CD4-positive, alpha-beta T cell (primary cell): Measurements from ENCODE around the gene MSI2. TPM values are rescaled to one million over a fixed set of nuclear protein-coding genes. Genes with fewer than 3 reads are reported as not detected.

Source experiments
- ATAC-seq: fragments of 200-7000 bp; cut with Tn5 transposase; one replicate; pipeline ENCODE4 v1.10.0; 2022; ENCODE audit warnings: mild to moderate bottlenecking; ENCODE audit not compliant: poor library complexity
- CTCF ChIA-PET: fragments of 350-600 bp; sonication (Branson Sonifier 250); formaldehyde crosslinking; loops from one replicate; lab custom pipeline; 2021; ENCODE audit warnings: antibody characterized with exemption, inconsistent platforms; lab: Charles Lee
- POLR2A ChIA-PET: fragments of 350-600 bp; sonication (Branson Sonifier 250); formaldehyde crosslinking; loops from one replicate; lab custom pipeline; 2021; ENCODE audit warnings: antibody characterized with exemption, inconsistent platforms; lab: Charles Lee
- DNase-seq, 14 experiments: peaks; one replicate each; pipeline ENCODE4 v3.0.0-alpha.2; 2013 to 2020; ENCODE audit warnings: mixed read lengths in 2 of 14
- H3K27ac ChIP-seq, 2 donors: one replicate each; pipeline versions ENCODE4 v1.5.1 to v1.7.0; 2013; ENCODE audit warnings: low read length in 2 of 2, low read depth in 1 of 2, mild to moderate bottlenecking in 1 of 2
- H3K27me3 ChIP-seq, 2 experiments: 1 replicate in 1 of 2; 2 replicates in 1 of 2; pipeline versions ENCODE4 v1.6.1 to v1.7.0; 2013; ENCODE audit warnings: low read length in 2 of 2, control low read depth in 1 of 2, mild to moderate bottlenecking in 1 of 2, moderate library complexity in 1 of 2; ENCODE audit not compliant: insufficient read depth in 2 of 2, control insufficient read depth in 1 of 2
- H3K36me3 ChIP-seq: one replicate; pipeline ENCODE4 v1.6.1; 2013; ENCODE audit warnings: low read length, control low read depth; ENCODE audit not compliant: insufficient read depth
- H3K4me1 ChIP-seq: one replicate; pipeline ENCODE4 v1.6.1; 2013; ENCODE audit warnings: low read length, control low read depth; ENCODE audit not compliant: insufficient read depth
- H3K4me3 ChIP-seq: one replicate; pipeline ENCODE4 v1.5.1; 2013; ENCODE audit warnings: mild to moderate bottlenecking, low read length, moderate library complexity
- H3K9me3 ChIP-seq, 2 experiments: 1 replicate in 1 of 2; 2 replicates in 1 of 2; pipeline versions ENCODE4 v1.6.1 to v1.7.0; 2013; ENCODE audit warnings: low read length in 2 of 2, mild to moderate bottlenecking in 2 of 2, control low read depth in 1 of 2, moderate library complexity in 1 of 2; ENCODE audit not compliant: control insufficient read depth in 1 of 2, insufficient read depth in 1 of 2
- H3K27ac Mint-ChIP-seq: one replicate; pipeline ENCODE4 v1.8.0; 2020; ENCODE audit warnings: mixed read lengths
- H3K27me3 Mint-ChIP-seq: one replicate; pipeline ENCODE4 v1.8.0; 2021; ENCODE audit warnings: mixed read lengths
- H3K36me3 Mint-ChIP-seq: one replicate; pipeline ENCODE4 v1.8.0; 2021; ENCODE audit warnings: low read depth, mixed read lengths
- H3K4me1 Mint-ChIP-seq: one replicate; pipeline ENCODE4 v1.8.0; 2021; ENCODE audit warnings: low read depth, mixed read lengths
- H3K4me3 Mint-ChIP-seq: one replicate; pipeline ENCODE4 v1.8.0; 2020; ENCODE audit warnings: mild to moderate bottlenecking, mixed read lengths
- H3K9me3 Mint-ChIP-seq: one replicate; pipeline ENCODE4 v1.8.0; 2020; ENCODE audit warnings: mixed read lengths
- intact Hi-C, 2 experiments: fragments of 100-400 bp; cut with DNase I in 1 of 2; cut with micrococcal nuclease in 1 of 2; formaldehyde crosslinking; loops; one replicate each; pipeline versions ENCODE4 v1.15.1 to v1.9.0; 2023 to 2025; cut with DNase I, micrococcal nuclease
- total RNA-seq, 174 experiments: library from RNA in 2 of 174; stranded (reverse) in 2 of 174; gene quantifications; one replicate each; pipeline ENCODE4 v1.2.3 and lab custom pipeline; 2021 to 2026
- TF ChIP-seq, protein P1 (sequence below): fragments of 200-600 bp; IDR thresholded peaks from one replicate; pipeline ENCODE4 v1.8.0; 2022; ENCODE audit warnings: antibody characterized with exemption, mild to moderate bottlenecking

The MSI2 gene
- total RNA-seq, 2 experiments from 2014 or later, result 129 to 132 TPM

DNA sequence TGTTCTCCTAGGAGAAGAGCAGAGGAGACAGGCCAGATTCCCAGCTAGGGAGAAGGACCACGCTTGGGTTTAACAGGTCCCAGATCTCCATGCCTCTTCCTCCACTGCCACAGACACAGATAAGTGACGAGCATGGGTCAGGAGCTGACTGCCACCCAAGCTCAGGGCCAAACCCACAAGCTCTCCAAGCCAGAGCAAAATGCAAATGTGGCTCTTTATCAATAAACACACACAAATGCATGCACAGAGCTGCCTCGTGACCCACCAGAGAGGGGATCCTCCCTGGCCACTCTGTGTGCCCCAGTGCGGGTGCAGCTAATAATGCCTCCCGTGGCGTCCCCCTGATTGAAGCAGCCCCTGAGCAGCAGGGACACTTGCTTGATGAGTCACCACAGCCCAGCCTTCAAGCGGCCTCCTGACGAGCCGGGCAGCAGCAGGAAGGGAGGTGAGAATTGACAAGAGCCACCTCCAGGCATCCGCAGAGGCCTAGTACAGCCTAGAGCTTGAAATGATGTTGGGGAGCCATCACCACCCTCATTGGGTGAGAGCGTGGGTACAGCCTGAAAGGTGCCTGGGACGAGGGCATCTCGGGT, 344.9 kb downstream of the MSI2 start:
- TF ChIP-seq, protein P1, sequence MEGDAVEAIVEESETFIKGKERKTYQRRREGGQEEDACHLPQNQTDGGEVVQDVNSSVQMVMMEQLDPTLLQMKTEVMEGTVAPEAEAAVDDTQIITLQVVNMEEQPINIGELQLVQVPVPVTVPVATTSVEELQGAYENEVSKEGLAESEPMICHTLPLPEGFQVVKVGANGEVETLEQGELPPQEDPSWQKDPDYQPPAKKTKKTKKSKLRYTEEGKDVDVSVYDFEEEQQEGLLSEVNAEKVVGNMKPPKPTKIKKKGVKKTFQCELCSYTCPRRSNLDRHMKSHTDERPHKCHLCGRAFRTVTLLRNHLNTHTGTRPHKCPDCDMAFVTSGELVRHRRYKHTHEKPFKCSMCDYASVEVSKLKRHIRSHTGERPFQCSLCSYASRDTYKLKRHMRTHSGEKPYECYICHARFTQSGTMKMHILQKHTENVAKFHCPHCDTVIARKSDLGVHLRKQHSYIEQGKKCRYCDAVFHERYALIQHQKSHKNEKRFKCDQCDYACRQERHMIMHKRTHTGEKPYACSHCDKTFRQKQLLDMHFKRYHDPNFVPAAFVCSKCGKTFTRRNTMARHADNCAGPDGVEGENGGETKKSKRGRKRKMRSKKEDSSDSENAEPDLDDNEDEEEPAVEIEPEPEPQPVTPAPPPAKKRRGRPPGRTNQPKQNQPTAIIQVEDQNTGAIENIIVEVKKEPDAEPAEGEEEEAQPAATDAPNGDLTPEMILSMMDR, result no peak
- Mint-ChIP-seq H3K27me3 (no peaks in the 10 kb centered on the region), H3K4me3 (no peak overlapping the region), H3K4me1 (peaks cover 95% of the 10 kb centered on the region), H3K9me3 (no peaks in the 10 kb centered on the region), H3K27ac (peak overlapping the region; percentile 87), H3K36me3 (peaks cover 3% of the 10 kb centered on the region)
- CTCF ChIA-PET, result no interaction called here
- H3K27me3 ChIP-seq, result no peaks in the 10 kb centered on the region
- H3K9me3 ChIP-seq, result no peaks in the 10 kb centered on the region
- H3K27ac ChIP-seq, result peak overlapping the region; percentile 22 to 79
- no peaks in the 10 kb centered on the region for H3K36me3 ChIP-seq
- H3K4me3 ChIP-seq, result no peak overlapping the region
- peak in 4 of 14 experiments; percentile 24 to 62 (median 29) for DNase-seq
- intact Hi-C loops, result no loop called here
- peaks cover 90% of the 10 kb centered on the region for H3K4me1 ChIP-seq
- no peak for ATAC-seq
- POLR2A ChIA-PET, result interaction anchor here (0.6 to 1.5 kb wide), 3 partner anchors 64 to 1553 kb away, joined by 3 read pairs; no protein-coding TSS in a partner anchor

DNA sequence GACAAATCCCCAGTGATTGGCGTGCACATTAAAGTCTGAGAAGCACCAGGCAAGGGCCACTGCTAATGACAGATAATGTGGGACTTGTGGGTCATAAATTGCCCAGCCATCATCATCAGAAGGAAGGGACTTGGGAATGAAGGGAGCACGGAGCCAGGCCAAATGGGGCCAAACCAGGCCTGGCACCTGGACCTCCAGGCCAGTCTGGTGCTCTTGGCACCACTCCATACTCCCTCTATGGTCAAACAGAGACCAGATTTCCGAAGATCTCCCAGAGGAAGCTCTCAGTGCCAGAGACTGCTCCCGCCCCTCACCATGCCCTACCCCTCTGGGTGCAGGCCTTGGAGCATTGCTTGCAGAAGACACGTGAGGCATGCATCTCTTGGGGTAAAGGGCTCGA, 346.6 kb downstream of the MSI2 start:
- H3K27ac ChIP-seq, result peak overlapping the region; percentile 47 to 63
- TF ChIP-seq, protein P1, result no peak
- Mint-ChIP-seq H3K4me1 (peaks cover 90% of the 10 kb centered on the region), H3K4me3 (no peak overlapping the region), H3K27me3 (no peaks in the 10 kb centered on the region), H3K9me3 (no peaks in the 10 kb centered on the region), H3K27ac (peak overlapping the region; percentile 79), H3K36me3 (no peaks in the 10 kb centered on the region)
- ChIA-PET CTCF (no interaction called here), POLR2A (no interaction called here)
- no peaks in the 10 kb centered on the region for H3K27me3 ChIP-seq
- no peak for DNase-seq
- no peak for ATAC-seq
- no peak overlapping the region for H3K4me3 ChIP-seq
- no peaks in the 10 kb centered on the region for H3K36me3 ChIP-seq
- peaks cover 99% of the 10 kb centered on the region for H3K4me1 ChIP-seq
- intact Hi-C loops, result no loop called here
- H3K9me3 ChIP-seq, result no peaks in the 10 kb centered on the region

DNA sequence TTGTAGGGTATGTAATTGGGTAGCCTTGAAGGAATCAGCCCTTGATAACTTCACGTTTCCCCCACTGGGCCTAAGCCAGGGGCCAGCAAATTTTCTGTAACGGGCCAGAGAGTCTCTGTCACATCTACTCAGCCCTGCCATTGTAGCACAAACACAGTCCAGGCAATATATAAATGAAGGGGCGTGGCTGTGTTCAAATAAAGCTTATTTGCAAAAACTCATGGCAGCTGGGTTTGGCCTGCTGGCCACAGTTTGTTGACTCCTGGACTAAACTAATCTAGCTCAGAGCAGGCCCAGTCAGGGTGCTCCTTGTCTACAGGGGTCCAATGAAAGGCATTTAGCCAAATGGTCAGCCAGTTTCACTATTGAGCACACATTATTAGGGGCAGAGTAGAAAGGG, 347.2 kb downstream of the MSI2 start:
- TF ChIP-seq, protein P1, result no peak
- H3K4me1 Mint-ChIP-seq, result peaks cover 83% of the 10 kb centered on the region
- ChIA-PET POLR2A (no interaction called here), CTCF (no interaction called here)
- no peaks in the 10 kb centered on the region for H3K27me3 Mint-ChIP-seq
- Histone ChIP-seq H3K27me3 (no peaks in the 10 kb centered on the region), H3K4me3 (no peak overlapping the region), H3K9me3 (no peaks in the 10 kb centered on the region), H3K4me1 (peaks cover 92% of the 10 kb centered on the region), H3K27ac (peak overlapping the region; percentile 47 to 63), H3K36me3 (no peaks in the 10 kb centered on the region)
- H3K36me3 Mint-ChIP-seq, result no peaks in the 10 kb centered on the region
- intact Hi-C loops, result no loop called here
- H3K9me3 Mint-ChIP-seq, result no peaks in the 10 kb centered on the region
- H3K4me3 Mint-ChIP-seq, result no peak overlapping the region
- H3K27ac Mint-ChIP-seq, result peak overlapping the region; percentile 79
- ATAC-seq (no peak), DNase-seq (no peak)
